GM12878 (cell line): ENCODE measurements around the gene CAPN10. TPM values are rescaled to one million over a fixed set of nuclear protein-coding genes. Genes with fewer than 3 reads are reported as not detected.

Experiments
- ATAC-seq: fragments of 200-7000 bp; cut with Tn5 transposase; 3 replicates; pipeline ENCODE4 v1.9.1; 2020; ENCODE audit warnings: mild to moderate bottlenecking, moderate library complexity
- BruUV-seq: library from RNA; stranded (reverse); fragments of 400-500 nt; replicated peaks from 2 replicates; lab custom pipeline; 2021; lab: Mats Ljungman, UMichigan
- CTCF ChIA-PET: fragments of 300-600 bp; sonication (Branson Sonifier 250); formaldehyde crosslinking; extraction: SDS; loops from one replicate; lab custom pipeline; 2021; ENCODE audit warnings: inconsistent platforms; lab: Yijun Ruan, JAX
- POLR2A ChIA-PET: fragments of 350-600 bp; formaldehyde crosslinking; extraction: SDS; loops from one replicate; lab custom pipeline; 2021; ENCODE audit warnings: inconsistent platforms; lab: Charles Lee
- RAD21 ChIA-PET: fragments of 300-600 bp; sonication (Branson Sonifier 250); formaldehyde crosslinking; loops from one replicate; lab custom pipeline; 2023; ENCODE audit warnings: antibody characterized with exemption; ENCODE audit not compliant: unreplicated experiment; lab: Charles Lee
- SMC1A ChIA-PET: fragments of 300-600 bp; sonication (Branson Sonifier 250); formaldehyde crosslinking; loops from one replicate; lab custom pipeline; 2023; ENCODE audit not compliant: unreplicated experiment, uncharacterized antibody; lab: Charles Lee
- DNase-seq: peaks from one replicate; pipeline ENCODE4 v3.0.0-alpha.2; 2011; ENCODE audit warnings: low read depth, low spot score
- FAIRE-seq: peaks from 3 replicates; lab custom pipeline; 2011; peaks lifted over from hg19 to GRCh38; lab: Jason Lieb, UNC
- H2AFZ ChIP-seq: 2 replicates; pipeline ENCODE4 v1.6.0; 2011; ENCODE audit warnings: low read depth, low read length, control low read depth; ENCODE audit not compliant: control insufficient read depth
- H3K27ac ChIP-seq: 2 replicates; pipeline ENCODE4 v1.5.1; 2011; ENCODE audit warnings: control low read depth; ENCODE audit not compliant: control insufficient read depth, insufficient read depth
- H3K27me3 ChIP-seq, 2 experiments: replicated peaks in 1 of 2; 2 replicates each; pipeline versions ENCODE4 v1.6.0 to v1.6.1; 2011; ENCODE audit warnings: low read length in 1 of 2; ENCODE audit not compliant: control insufficient read depth in 2 of 2, insufficient read depth in 2 of 2
- H3K36me3 ChIP-seq, 2 experiments: 2 replicates each; pipeline ENCODE4 v1.5.1; 2011; ENCODE audit warnings: low read length in 1 of 2; ENCODE audit not compliant: control insufficient read depth in 2 of 2, insufficient read depth in 2 of 2
- H3K4me1 ChIP-seq: 2 replicates; pipeline ENCODE4 v1.6.1; 2011; ENCODE audit warnings: mild to moderate bottlenecking, low read length, moderate library complexity, mixed read lengths; ENCODE audit not compliant: control insufficient read depth, insufficient read depth
- H3K4me2 ChIP-seq: 2 replicates; pipeline ENCODE4 v1.6.0; 2011; ENCODE audit warnings: control low read depth; ENCODE audit not compliant: control insufficient read depth, insufficient read depth
- H3K4me3 ChIP-seq: fragments of 200-600 bp; sonication (generic); 2 replicates; pipeline ENCODE4 v1.5.1; 2016
- H3K79me2 ChIP-seq: 2 replicates; pipeline ENCODE4 v1.6.0; 2011; ENCODE audit warnings: low read length; ENCODE audit not compliant: control insufficient read depth, insufficient read depth
- H3K9ac ChIP-seq: 2 replicates; pipeline ENCODE4 v1.8.0; 2011; ENCODE audit warnings: low read length, control low read depth, mixed read lengths; ENCODE audit not compliant: control insufficient read depth, insufficient read depth
- H3K9me3 ChIP-seq: replicated peaks from 3 replicates; pipeline ENCODE4 v1.5.1; 2011; ENCODE audit warnings: mild to moderate bottlenecking, low read length; ENCODE audit not compliant: control insufficient read depth, insufficient read depth
- H4K20me1 ChIP-seq: 2 replicates; pipeline ENCODE4 v1.6.0; 2011; ENCODE audit not compliant: control insufficient read depth, insufficient read depth
- CHD4 ChIP-seq: fragments of 200-600 bp; sonication (generic); IDR thresholded peaks from 2 replicates; pipeline ENCODE4 v1.6.1; 2016; ENCODE audit warnings: mild to moderate bottlenecking
- CREM ChIP-seq: IDR thresholded peaks from 2 replicates; pipeline ENCODE4 v1.6.1; 2014; ENCODE audit warnings: antibody characterized with exemption, low read depth
- E2F8 ChIP-seq: fragments of 450-650 bp; IDR thresholded peaks from 2 replicates; pipeline ENCODE4 v1.6.1; 2018; ENCODE audit warnings: mild to moderate bottlenecking, low read depth, moderate library complexity; ENCODE audit not compliant: partially characterized antibody
- ESRRA ChIP-seq: IDR thresholded peaks from 2 replicates; pipeline ENCODE4 v1.6.1; 2012; ENCODE audit warnings: mild to moderate bottlenecking, low read length, improper control_type of control experiment
- KLF5 ChIP-seq: fragments of 450-650 bp; IDR thresholded peaks from 2 replicates; pipeline ENCODE4 v1.6.1; 2014; ENCODE audit warnings: mild to moderate bottlenecking; ENCODE audit not compliant: partially characterized antibody
- MTA3 ChIP-seq: IDR thresholded peaks from 2 replicates; pipeline ENCODE4 v1.6.1; 2012; ENCODE audit warnings: low read length, inconsistent platforms, borderline replicate concordance
- TBL1XR1 ChIP-seq: IDR thresholded peaks from 2 replicates; pipeline ENCODE4 v1.6.1; 2012; ENCODE audit warnings: low read depth, low read length, improper control_type of control experiment
- ZBTB11 ChIP-seq: fragments of 450-650 bp; formaldehyde crosslinking; IDR thresholded peaks from 2 replicates; pipeline ENCODE4 v1.5.0; 2022; ENCODE audit warnings: mild to moderate bottlenecking, missing genetic modification characterization
- ZZZ3 ChIP-seq: IDR thresholded peaks from 2 replicates; pipeline ENCODE4 v1.6.1; 2011; ENCODE audit warnings: low read depth; ENCODE audit not compliant: control insufficient read depth, insufficient read length
- WGBS: methylation state at CpG from one replicate; pipeline ENCODE4 v1.1.6; 2016; ENCODE audit warnings: low lambda C conversion rate; ENCODE audit not compliant: insufficient replicate concordance, insufficient coverage; ENCODE audit errors: missing lambda C conversion rate; 5-methylcytosine and 5-hydroxymethylcytosine counted together
- in situ Hi-C: fragments of 300-500 bp; cut with MboI; formaldehyde crosslinking; loops from 9 replicates; pipeline ENCODE4 v1.14.3; 2018; ENCODE audit warnings: mixed read lengths
- intact Hi-C: fragments of 100-400 bp; cut with micrococcal nuclease; formaldehyde crosslinking; loops from one replicate; pipeline ENCODE4 v1.14.2; 2022; ENCODE audit not compliant: unreplicated experiment
- polyA plus RNA-seq, 11 experiments: library from polyadenylated mRNA; depleted of rRNA in 4 of 11; unstranded in 6 of 11; stranded (reverse) in 5 of 11; fragments of >200 nt; fragmentation: Nextera tagmentation in 4 of 11; fragmentation: Illumina TruSeq in 1 of 11; extraction: Ambion mirVana in 4 of 11; extraction: Trizol in 1 of 11; gene quantifications; 1 replicate in 1 of 11; 2 replicates in 10 of 11; pipeline versions ENCODE4 v1.2.1 to v1.2.3, GENCODE V29; 2011 to 2016; ENCODE audit warnings: inconsistent platforms in 2 of 11, missing spikeins in 2 of 11, low read depth in 1 of 11
- total RNA-seq, 4 experiments: library from RNA; depleted of rRNA in 3 of 4; stranded (reverse); fragments of >200 nt in 3 of 4; fragmentation: Illumina TruSeq in 1 of 4; extraction: Trizol in 1 of 4; gene quantifications; 2 replicates each; pipeline versions ENCODE4 v1.2.1 to v1.2.3, GENCODE V29; 2013 to 2021

CAPN10 gene
- total and polyA plus RNA-seq, 10 of the 15 experiments (the other 5 are each of a cell fraction or from before 2014, with no cell fraction given): 0.37 to 40.6 (median 17.5) TPM

- no TSS peak for BruUV-seq
- CTCF ChIA-PET: interaction anchor here (1.3 to 1.7 kb wide), 2 partner anchors 12 to 40 kb away, joined by 3 to 8 read pairs; no protein-coding TSS in a partner anchor
- peaks cover 0 to 15% of the 10 kb centered on the region in 2 experiments; a peak in 1 of 4 replicates for H3K36me3 ChIP-seq
- peaks cover 31% of the 10 kb centered on the region for H3K4me1 ChIP-seq
- 93% methylated on average over 7 of the region's 7 CpGs for WGBS
- POLR2A ChIA-PET: no interaction called here
- H3K4me2 ChIP-seq: no peak overlapping the region
- RAD21 ChIA-PET: no interaction called here
- no peak overlapping the region for H3K27ac ChIP-seq
- ATAC-seq (no peak), FAIRE-seq (no peak), DNase-seq (no peak)
- intact Hi-C loops: no loop called here
- H3K4me3 ChIP-seq: no peak overlapping the region
- H3K79me2 ChIP-seq: peaks cover 18% of the 10 kb centered on the region
- no peak for TF ChIP-seq ZZZ3
- no peak for TF ChIP-seq CHD4
- H3K9ac ChIP-seq: no peak overlapping the region
- H3K27me3 ChIP-seq: no peaks in the 10 kb centered on the region
- no peaks in the 10 kb centered on the region for H4K20me1 ChIP-seq
- H3K9me3 ChIP-seq: no peaks in the 10 kb centered on the region; the same call in 2 of the 3 replicates
- in situ Hi-C loops: no loop called here
- SMC1A ChIA-PET: interaction anchor here (1.1 kb wide), 1 partner anchor 40 kb away, joined by 4 read pairs; no protein-coding TSS in a partner anchor
- H2AFZ ChIP-seq: no peak overlapping the region
Measured at GRCh38 chr2:240553956-240554480, 32.5 kb upstream of the CAPN10 start.

GRCh38 chr2:240554767-240555493 is 31.6 kb upstream of the CAPN10 start:
- no peak overlapping the region for H3K27ac ChIP-seq
- intact Hi-C loops (no loop called here), in situ Hi-C loops (no loop called here)
- no TSS peak for BruUV-seq
- peaks cover 39% of the 10 kb centered on the region for H3K4me1 ChIP-seq
- H3K36me3 ChIP-seq: peaks cover 0 to 15% of the 10 kb centered on the region in 2 experiments; a peak in 1 of 4 replicates
- H3K27me3 ChIP-seq: no peaks in the 10 kb centered on the region
- H3K4me3 ChIP-seq: no peak overlapping the region
- 88% methylated on average over 17 of the region's 17 CpGs for WGBS
- H3K79me2 ChIP-seq: peaks cover 27% of the 10 kb centered on the region
- no peaks in the 10 kb centered on the region; the same call in 2 of the 3 replicates for H3K9me3 ChIP-seq
- H4K20me1 ChIP-seq: no peaks in the 10 kb centered on the region
- FAIRE-seq: no peak
- no peak overlapping the region for H3K9ac ChIP-seq
- no peak for ATAC-seq
- ChIA-PET RAD21 (no interaction called here), SMC1A (interaction anchor here (1.1 kb wide), 1 partner anchor 41 kb away, joined by 4 read pairs; no protein-coding TSS in a partner anchor), POLR2A (no interaction called here), CTCF (interaction anchor here (1.0 to 1.7 kb wide), 2 partner anchors 11 to 41 kb away, joined by 3 to 8 read pairs; no protein-coding TSS in a partner anchor)
- H2AFZ ChIP-seq: no peak overlapping the region
- H3K4me2 ChIP-seq: no peak overlapping the region
- DNase-seq: no peak
- TF ChIP-seq E2F8 (no peak), ESRRA (no peak), CREM (no peak), MTA3 (no peak), TBL1XR1 (no peak), ZBTB11 (no peak), KLF5 (no peak)
